GM18519 (cell line): ENCODE measurements around the gene SGSH.
"Not testable (repeated sequence)": the region's sequence is repeated elsewhere in the genome, so short reads cannot be mapped to it uniquely, and the experiment has no call there.

ENCODE experiments used
- ATAC-seq: cut with Tn5 transposase; IDR thresholded peaks from one replicate; pipeline ENCODE4 v1.9.1; 2021; ENCODE audit warnings: mild to moderate bottlenecking, moderate library complexity; ENCODE audit not compliant: unreplicated experiment, low FRiP score

The SGSH gene

GRCh38 chr17:80220054-80220735 is at the start of gene SGSH, which contains the start of gene SLC26A11:
Gene SGSH, minus strand, starts transcription at chr17:80220333. Its CDS starts 20 bp downstream, at chr17:80220313.
Gene SLC26A11, plus strand, starts transcription at chr17:80220427. Its CDS starts 1,134 bp downstream, at chr17:80221561.
- ATAC-seq, result no peak

- no peak for ATAC-seq
These were observed 49.3 kb upstream of the SGSH start for GRCh38 chr17:80269405-80269807.

GRCh38 chr17:80268427-80268826 is 48.3 kb upstream of the SGSH start:
- ATAC-seq, result no peak

- no peak for ATAC-seq
These were observed 47.3 kb upstream of the SGSH start for GRCh38 chr17:80267391-80267790.

GRCh38 chr17:80265205-80266068 is 45.3 kb upstream of the SGSH start:
- no peak for ATAC-seq

GRCh38 chr17:80264205-80265075 is 44.3 kb upstream of the SGSH start:
- ATAC-seq, result no peak

- no peak for ATAC-seq
These were observed 43.4 kb upstream of the SGSH start for GRCh38 chr17:80263253-80264204.

GRCh38 chr17:80262775-80263244 is 42.7 kb upstream of the SGSH start:
- no peak for ATAC-seq

- ATAC-seq, result no peak
These were observed 42.2 kb upstream of the SGSH start for GRCh38 chr17:80262291-80262690.

GRCh38 chr17:80261895-80262279 is 41.8 kb upstream of the SGSH start:
- ATAC-seq, result no peak

GRCh38 chr17:80261159-80261894 is 41.2 kb upstream of the SGSH start:
- ATAC-seq, result no peak

GRCh38 chr17:80260791-80261158 is 40.6 kb upstream of the SGSH start, which contains the start of gene RNF213:
Gene RNF213, plus strand, starts transcription at chr17:80260852. Its CDS starts 2,830 bp downstream, at chr17:80263682.
- no peak for ATAC-seq

GRCh38 chr17:80260069-80260535 is 40.0 kb upstream of the SGSH start:
- ATAC-seq, result peak; percentile 33

- ATAC-seq, result no peak
These were observed 39.4 kb upstream of the SGSH start for GRCh38 chr17:80259457-80260068.

GRCh38 chr17:80258296-80258695 is 38.2 kb upstream of the SGSH start:
- not testable (repeated sequence) for ATAC-seq

GRCh38 chr17:80257716-80258213 is 37.6 kb upstream of the SGSH start:
- ATAC-seq, result no peak

GRCh38 chr17:80256034-80256350 is 35.9 kb upstream of the SGSH start:
- no peak for ATAC-seq
